Progenitor cell of endocrine pancreas (in vitro differentiated cells): ENCODE data around the gene PGAM1. TPM values are rescaled to one million over a fixed set of nuclear protein-coding genes. Genes with fewer than 3 reads are reported as not detected.

Experiments used
- DNase-seq: peaks from one replicate; pipeline ENCODE4 v3.0.0; 2021; ENCODE audit warnings: low spot score; ENCODE audit not compliant: unreplicated experiment
- H3K27ac Mint-ChIP-seq: 2 replicates; pipeline ENCODE4 v1.8.0; 2021; ENCODE audit warnings: mild to moderate bottlenecking, moderate library complexity, mixed read lengths
- H3K27me3 Mint-ChIP-seq: 2 replicates; pipeline ENCODE4 v1.8.0; 2021; ENCODE audit warnings: mixed read lengths
- H3K36me3 Mint-ChIP-seq: 2 replicates; pipeline ENCODE4 v1.8.0; 2022; ENCODE audit warnings: mixed read lengths; ENCODE audit not compliant: insufficient read depth
- H3K4me1 Mint-ChIP-seq: 2 replicates; pipeline ENCODE4 v1.8.0; 2021; ENCODE audit warnings: low read depth, mixed read lengths
- H3K4me3 Mint-ChIP-seq: 2 replicates; pipeline ENCODE4 v1.8.0; 2021; ENCODE audit warnings: low read depth, mild to moderate bottlenecking, moderate library complexity, mixed read lengths
- H3K9me3 Mint-ChIP-seq: 2 replicates; pipeline ENCODE4 v1.8.0; 2021; ENCODE audit warnings: low read depth, mixed read lengths
- CTCF ChIP-seq: fragments of 200-600 bp; sonication (generic); IDR thresholded peaks from one replicate; pipeline ENCODE4 v1.5.0; 2021; ENCODE audit warnings: antibody characterized with exemption, mild to moderate bottlenecking; ENCODE audit not compliant: unreplicated experiment
- total RNA-seq: library from RNA; stranded (reverse); gene quantifications from 2 replicates; pipeline ENCODE4 v1.2.1, GENCODE V29; 2021

PGAM1 gene
- total RNA-seq, 1 donor from 2014 or later: 130 TPM

- Mint-ChIP-seq H3K9me3 (no peaks in the 10 kb centered on the region), H3K27ac (no peak overlapping the region), H3K4me1 (no peaks in the 10 kb centered on the region), H3K36me3 (peaks cover 18% of the 10 kb centered on the region), H3K27me3 (no peaks in the 10 kb centered on the region), H3K4me3 (no peak overlapping the region)
- DNase-seq: no peak
- TF ChIP-seq CTCF: no peak
Measured at GRCh38 chr10:97390091-97390490, 35.9 kb upstream of the PGAM1 start.

- Mint-ChIP-seq H3K4me1 (no peaks in the 10 kb centered on the region), H3K36me3 (peaks cover 18% of the 10 kb centered on the region), H3K4me3 (no peak overlapping the region), H3K9me3 (no peaks in the 10 kb centered on the region), H3K27ac (no peak overlapping the region), H3K27me3 (no peaks in the 10 kb centered on the region)
- no peak for TF ChIP-seq CTCF
- no peak for DNase-seq
Measured at GRCh38 chr10:97393034-97393573, 32.9 kb upstream of the PGAM1 start.

GRCh38 chr10:97396056-97396455 lies 29.9 kb upstream of the PGAM1 start:
- Mint-ChIP-seq H3K9me3 (no peaks in the 10 kb centered on the region), H3K4me3 (no peak overlapping the region), H3K36me3 (peaks cover 11% of the 10 kb centered on the region), H3K4me1 (peaks cover 10% of the 10 kb centered on the region), H3K27ac (peak overlapping the region; percentile 25), H3K27me3 (no peaks in the 10 kb centered on the region)
- TF ChIP-seq CTCF: no peak
- DNase-seq: no peak

GRCh38 chr10:97399843-97400545 lies 26.0 kb upstream of the PGAM1 start:
- no peak for DNase-seq
- peak overlapping the region; percentile 67 for H3K27ac Mint-ChIP-seq
- H3K9me3 Mint-ChIP-seq: no peaks in the 10 kb centered on the region
- peaks cover 3% of the 10 kb centered on the region for H3K36me3 Mint-ChIP-seq
- TF ChIP-seq CTCF: no peak
- H3K4me1 Mint-ChIP-seq: peaks cover 13% of the 10 kb centered on the region
- peaks cover 4% of the 10 kb centered on the region for H3K27me3 Mint-ChIP-seq
- peak overlapping the region; percentile 94 for H3K4me3 Mint-ChIP-seq

- DNase-seq: peak; percentile 42
- Mint-ChIP-seq H3K36me3 (peaks cover 3% of the 10 kb centered on the region), H3K4me1 (peaks cover 13% of the 10 kb centered on the region), H3K27ac (peak within 1 kb of the TSS; percentile 95), H3K9me3 (no peaks in the 10 kb centered on the region), H3K27me3 (peaks cover 4% of the 10 kb centered on the region), H3K4me3 (peak within 1 kb of the TSS; percentile 94)
- peak; percentile 23 for TF ChIP-seq CTCF
Measured at GRCh38 chr10:97400665-97401454, 25.1 kb upstream of the PGAM1 start, which contains the start of gene RRP12. Gene RRP12, minus strand, starts transcription at chr10:97401340. Its CDS starts 109 bp downstream, at chr10:97401231.
